Measurements from ENCODE around the gene GLT8D2.
"Not testable (repeated sequence)": the region's sequence is repeated elsewhere in the genome, so short reads cannot be mapped to it uniquely, and the experiment has no call there.

GLT8D2 gene

DNA sequence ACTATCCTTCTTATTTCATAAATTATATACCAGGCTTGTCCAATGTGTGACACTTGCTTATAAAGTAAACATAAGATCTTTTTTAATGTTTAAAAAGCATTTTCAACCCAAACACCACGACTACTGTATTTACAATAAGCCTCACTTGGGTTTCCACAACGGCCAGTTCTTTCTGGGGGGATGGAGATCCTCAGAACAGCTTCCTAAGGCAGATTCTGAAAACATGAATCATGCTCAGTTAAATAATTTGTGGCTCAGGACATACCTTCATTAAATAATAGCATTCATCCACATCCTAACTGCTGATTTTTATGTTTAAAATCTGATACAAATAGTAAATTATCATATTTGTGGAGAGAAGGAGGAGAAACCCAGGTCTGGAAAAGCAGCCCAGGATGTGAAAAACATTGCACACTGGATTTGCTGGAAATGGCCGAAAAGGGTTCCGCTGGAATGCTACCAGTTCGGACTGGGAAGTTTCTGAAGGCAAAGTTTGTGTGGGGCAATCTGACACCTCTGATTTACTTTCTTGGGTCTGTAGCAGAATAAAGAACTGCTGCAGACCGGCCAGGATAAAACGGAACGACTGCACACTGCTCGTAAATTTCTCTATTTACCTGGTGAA lies 597 bp downstream of the GLT8D2 start:
- no peak for DNase-seq

- DNase-seq: no peak
Measured at GRCh38 chr12:104048811-104049210, 1.2 kb downstream of the GLT8D2 start.

GRCh38 chr12:104048162-104048561 lies 1.8 kb downstream of the GLT8D2 start:
- DNase-seq: no peak

DNA sequence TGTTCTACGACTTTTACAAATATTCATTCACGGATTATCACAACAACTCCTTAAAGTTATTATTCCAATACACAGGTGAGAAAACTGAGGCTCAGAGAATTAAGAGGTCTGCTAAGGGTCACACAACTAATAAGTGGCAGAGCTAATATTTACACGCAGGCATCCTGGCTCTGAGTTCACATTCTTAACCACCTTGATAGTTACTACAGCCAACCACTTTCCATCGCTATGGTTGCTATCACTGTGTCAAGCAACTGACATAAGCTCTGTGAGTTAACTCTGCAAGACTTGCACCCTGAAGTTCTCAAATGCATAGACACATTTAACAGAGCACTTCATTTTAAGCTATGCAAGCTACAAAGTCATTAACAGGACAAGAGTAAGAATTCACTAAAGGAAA lies 3.7 kb downstream of the GLT8D2 start:
- no peak for DNase-seq

- no peak for DNase-seq
Measured at GRCh38 chr12:104044158-104044557, 5.8 kb downstream of the GLT8D2 start.

DNA sequence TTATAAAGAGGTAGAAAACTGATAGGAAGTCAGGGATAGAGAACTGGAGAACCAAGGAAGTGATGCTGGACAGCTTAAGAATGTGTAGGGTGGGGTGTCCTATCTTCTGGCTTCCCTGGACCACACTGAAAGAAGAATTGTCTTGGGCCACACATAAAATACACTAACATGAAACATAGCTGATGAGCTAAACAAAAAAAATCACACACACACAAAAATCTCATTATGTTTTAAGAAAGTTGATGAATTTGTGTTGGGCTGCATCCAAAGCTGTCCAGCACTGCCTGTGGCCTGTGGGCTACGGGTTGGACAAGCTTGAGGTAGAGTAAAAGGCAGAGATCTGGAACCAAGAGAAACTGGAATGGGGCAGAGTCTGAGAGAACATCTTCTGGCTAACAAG lies 7.4 kb downstream of the GLT8D2 start:
- no peak for DNase-seq

- DNase-seq: not testable (repeated sequence)
Measured at GRCh38 chr12:104039769-104040168, 10.2 kb downstream of the GLT8D2 start.

GRCh38 chr12:104036143-104036542 lies 13.8 kb downstream of the GLT8D2 start:
- not testable (repeated sequence) for DNase-seq

DNA sequence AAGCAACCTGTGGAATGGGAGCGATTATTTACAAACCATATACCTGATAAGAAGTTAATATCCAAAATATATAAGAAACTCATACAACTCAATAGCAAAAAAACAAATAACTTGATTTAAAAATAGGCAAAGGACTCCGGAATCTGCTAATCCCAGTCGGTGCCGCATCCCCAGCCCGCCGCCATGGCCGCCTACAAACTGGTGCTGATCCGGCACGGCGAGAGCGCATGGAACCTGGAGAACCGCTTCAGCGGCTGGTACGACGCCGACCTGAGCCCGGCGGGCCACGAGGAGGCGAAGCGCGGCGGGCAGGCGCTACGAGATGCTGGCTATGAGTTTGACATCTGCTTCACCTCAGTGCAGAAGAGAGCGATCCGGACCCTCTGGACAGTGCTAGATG lies 19.4 kb downstream of the GLT8D2 start:
- not testable (repeated sequence) for DNase-seq

DNA sequence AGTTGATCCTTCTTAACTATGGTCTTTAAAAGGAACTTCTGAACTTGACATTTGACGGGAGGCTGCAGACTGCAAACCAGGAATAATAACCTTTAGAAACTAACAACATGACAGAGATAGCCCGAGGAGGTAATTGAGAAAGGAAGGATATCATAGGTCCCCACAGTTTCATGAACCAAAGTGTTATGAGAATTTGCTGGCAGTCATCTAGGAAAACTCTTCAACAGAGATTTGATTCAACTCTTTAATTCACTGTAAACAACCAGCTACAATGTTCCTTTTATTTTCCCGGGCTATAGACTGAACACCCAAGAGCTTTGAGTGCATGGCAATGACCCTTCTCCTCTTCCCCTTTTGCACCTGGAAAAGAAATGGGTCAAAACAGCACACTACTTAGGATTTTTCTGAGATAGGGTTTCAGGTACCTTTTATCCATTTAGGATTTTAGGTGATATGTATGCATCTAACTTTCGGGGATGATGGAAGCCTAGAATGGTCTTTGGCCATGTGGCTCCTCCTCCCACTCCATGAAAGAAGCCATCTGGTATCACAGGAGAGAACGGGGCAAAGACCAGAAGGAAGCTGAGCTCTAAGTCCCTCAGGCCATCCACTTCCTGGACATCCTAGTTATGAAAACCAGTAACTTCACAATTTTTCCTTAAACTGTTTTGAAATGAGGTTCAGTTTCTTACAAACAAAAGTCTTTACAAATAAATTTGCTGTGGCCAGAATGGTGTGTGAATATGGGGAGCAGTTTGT lies 23.0 kb downstream of the GLT8D2 start:
- DNase-seq: no peak

DNA sequence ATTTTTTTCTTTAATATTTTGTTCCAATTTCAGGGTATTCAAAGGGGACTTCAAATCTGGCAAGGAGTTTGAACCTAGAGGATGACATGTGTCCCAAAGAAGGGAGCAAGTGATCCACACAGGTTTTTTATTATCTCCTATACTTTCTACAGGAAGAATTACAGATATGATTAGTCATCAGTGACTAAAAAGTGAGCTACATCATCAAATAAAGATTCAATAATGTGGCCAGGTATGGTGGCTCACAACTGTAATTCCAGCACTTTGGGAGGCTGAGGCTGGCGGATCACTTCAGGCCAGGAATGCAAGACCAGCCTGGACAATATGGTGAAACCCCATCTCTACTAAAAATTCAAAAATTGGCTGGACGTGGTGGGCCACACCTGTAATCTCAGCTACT lies 24.2 kb downstream of the GLT8D2 start:
- DNase-seq: no peak

GRCh38 chr12:104024348-104024747 lies 25.6 kb downstream of the GLT8D2 start:
- no peak for DNase-seq

DNA sequence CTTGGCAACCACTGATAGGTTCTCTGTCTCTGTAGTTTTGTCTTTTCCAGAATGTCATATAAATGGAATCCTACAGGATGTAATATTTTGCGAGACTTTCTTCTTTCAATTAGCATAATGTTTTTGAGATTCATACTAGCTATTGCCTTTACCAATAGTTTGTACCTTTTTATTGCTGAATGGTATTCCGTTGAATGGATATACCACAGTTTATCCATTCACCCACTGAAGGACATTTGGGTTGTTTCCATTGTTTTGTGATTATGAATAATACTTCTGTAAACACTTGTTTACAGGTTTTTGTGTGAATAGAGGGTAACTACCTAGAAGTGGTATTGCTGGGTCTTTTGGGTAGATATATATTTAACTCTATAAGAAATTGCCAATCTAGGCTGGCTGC lies 26.3 kb downstream of the GLT8D2 start:
- no peak for DNase-seq

GRCh38 chr12:104022786-104023185 lies 27.2 kb downstream of the GLT8D2 start:
- DNase-seq: no peak

GRCh38 chr12:104021862-104022261 lies 28.1 kb downstream of the GLT8D2 start:
- not testable (repeated sequence) for DNase-seq

DNA sequence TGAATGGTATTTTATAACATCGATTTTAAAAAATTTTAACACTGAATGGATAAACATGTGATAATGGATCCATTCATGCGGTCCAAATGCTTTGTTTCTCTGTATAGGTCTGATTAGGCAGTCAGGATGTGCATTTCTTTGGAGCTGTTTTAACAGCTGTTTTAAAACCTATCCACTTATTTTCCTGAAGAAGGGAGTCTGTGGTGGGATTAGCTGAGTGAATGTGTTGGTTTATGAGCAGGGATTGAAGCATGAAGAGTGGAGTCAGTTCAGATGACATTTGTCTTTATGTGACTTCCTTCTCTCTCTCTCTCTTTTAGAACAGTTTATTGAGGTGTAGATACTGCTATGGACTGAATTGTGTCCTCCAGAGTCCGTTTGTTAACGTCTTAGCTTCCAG lies 37.7 kb downstream of the GLT8D2 start:
- DNase-seq: no peak

GRCh38 chr12:104011253-104011652 lies 38.7 kb downstream of the GLT8D2 start:
- no peak for DNase-seq

GRCh38 chr12:104010606-104011169 lies 39.3 kb downstream of the GLT8D2 start:
- DNase-seq: no peak

GRCh38 chr12:104010121-104010520 lies 39.9 kb downstream of the GLT8D2 start:
- DNase-seq: no peak

DNA sequence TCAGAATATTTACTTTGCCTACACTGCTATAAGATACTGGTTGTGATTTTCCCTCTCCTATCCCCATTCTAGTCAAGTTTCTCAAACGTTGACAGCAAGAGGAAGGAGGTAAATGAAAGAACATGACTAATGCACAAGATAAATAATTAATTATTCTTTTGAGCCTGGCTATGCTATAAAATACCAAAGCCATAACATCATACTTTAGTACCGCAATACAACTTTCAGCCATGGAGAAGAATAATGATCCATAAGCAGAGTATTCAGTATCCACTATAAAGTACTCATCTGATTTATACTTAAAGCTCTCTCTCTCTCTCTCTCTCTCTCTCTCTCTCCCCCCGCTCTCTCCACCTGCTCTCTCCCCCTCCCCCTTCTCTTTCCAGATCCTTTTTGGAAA lies 43.1 kb downstream of the GLT8D2 start:
- no peak for DNase-seq

GRCh38 chr12:104003596-104003995 lies 46.4 kb downstream of the GLT8D2 start:
- no peak for DNase-seq

- no peak for DNase-seq
Measured at GRCh38 chr12:104002686-104003085, 47.3 kb downstream of the GLT8D2 start.

DNA sequence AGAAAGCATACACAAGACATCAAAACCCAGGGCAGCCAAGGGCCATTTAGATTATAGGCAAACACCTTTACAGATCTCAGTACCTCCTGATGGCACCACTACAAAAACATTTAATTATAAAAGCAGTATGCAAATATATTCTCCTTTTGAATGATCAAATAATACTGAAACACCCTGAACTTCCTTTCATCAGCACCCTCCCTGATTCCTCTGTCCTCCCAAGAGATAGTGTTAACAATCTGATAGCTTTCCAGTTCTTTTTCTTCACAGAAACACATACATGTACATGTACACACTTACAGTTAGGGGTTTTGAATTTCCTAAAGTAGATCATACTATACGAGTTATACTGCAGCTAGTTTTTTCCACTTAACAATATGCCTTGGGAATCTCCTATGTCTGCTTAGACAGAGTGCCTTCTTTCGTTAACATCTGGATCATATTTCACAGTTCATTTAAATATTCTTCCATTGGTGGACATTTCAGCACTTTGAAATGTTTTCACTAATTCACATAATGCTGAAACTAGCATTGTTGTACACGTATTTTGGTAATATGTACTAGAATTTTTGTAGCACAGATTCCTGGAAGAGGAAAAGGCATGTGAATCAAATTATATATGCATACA lies 49.1 kb downstream of the GLT8D2 start:
- DNase-seq: no peak

- no peak for DNase-seq
Measured at GRCh38 chr12:103998976-103999375, 51.0 kb downstream of the GLT8D2 start.
